Suppressor macrophage (primary cell): ENCODE data around the gene GPC1.

Source experiments
- DNase-seq, 4 experiments: peaks; one replicate each; pipeline ENCODE4 v3.0.0-alpha.2; 2020 to 2022

GPC1 gene

GRCh38 chr2:240432430-240432819 is 3.0 kb upstream of the GPC1 start:
- no peak for DNase-seq

DNA sequence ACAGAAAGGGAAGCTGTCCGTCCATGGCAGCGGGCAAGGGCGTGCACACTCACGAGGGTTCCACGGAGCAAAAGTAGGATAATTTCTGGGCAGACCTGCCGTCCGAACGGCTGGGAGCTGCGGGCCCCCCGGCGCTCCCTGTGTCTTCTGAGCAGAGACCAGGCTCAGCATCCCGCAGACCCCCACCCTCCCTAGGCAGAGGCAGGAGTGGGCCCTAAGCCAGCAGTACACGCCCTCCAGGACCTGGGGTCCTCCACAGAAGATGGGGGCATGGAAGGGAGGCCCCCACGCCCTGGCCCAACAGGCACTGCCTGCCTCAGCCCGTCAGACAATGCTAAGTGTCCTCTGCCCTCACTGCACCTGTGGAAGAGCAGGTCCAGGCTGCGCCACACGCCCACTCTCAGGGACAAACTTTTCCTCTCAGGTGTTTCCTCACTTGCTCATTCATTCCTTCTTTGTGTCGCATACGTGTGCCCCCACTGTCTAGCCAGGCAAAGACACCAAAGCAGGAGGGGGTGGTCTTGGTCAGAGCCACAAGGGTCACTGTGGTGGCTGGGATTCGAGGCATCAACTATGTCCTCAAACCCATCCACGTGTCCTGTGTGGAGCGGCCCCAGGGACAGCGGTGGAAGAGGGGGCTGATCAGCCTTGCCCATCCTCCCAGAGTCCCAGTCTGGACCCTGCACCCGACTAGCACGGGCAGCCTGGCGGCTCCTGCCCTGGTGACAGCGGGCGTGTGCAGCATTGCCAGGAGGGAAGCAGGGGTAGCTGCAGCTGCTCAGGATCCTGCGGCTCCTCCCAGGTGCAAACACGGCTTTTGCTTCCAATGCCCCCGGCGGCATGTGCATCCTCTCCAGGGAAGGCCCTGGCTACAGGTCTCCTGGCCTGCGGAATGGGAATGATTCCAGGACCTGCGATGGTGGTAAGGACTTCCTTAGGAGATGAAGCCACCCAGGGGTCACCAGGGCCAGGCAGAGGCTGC is 2.4 kb upstream of the GPC1 start:
- DNase-seq, result peak in 1 of 4 experiments; percentile 1

DNA sequence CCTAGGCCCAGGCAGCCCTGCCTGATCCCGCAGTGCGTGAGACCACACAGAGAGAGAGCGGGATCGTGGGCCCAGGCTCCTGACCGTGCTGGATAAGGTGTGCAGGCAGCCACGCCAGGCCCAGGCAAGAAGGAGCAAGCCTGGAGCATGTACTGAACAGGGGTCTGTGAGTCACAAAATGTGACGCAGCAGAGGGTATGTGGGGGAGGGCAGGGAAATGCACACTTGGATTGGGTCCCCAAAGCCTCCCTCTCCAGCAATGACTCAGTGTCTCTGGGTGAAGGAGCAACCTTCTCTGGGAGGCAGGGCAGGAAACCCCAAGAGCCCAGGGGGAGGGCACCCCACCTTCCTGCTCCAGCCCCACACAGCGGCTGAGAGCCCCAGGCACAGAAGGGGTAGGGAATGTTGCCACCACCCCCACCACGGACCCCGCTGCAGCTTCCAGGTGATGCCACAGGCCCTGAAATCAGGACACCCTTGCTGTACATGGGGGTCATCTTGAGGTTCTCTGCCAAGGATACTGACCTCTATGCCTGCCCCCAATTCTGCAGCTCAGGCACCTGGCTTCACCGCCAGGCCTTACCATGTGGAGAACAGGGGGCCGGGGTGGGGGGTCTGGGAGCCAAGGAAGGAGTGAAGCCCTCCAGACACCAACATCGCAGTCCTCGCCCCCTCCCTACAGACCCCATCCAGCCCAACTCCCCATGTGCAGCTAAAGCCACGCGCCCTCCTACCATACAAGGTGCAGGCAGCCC is 1.3 kb upstream of the GPC1 start:
- DNase-seq, result peak; percentile 17 to 62 (median 29)

DNA sequence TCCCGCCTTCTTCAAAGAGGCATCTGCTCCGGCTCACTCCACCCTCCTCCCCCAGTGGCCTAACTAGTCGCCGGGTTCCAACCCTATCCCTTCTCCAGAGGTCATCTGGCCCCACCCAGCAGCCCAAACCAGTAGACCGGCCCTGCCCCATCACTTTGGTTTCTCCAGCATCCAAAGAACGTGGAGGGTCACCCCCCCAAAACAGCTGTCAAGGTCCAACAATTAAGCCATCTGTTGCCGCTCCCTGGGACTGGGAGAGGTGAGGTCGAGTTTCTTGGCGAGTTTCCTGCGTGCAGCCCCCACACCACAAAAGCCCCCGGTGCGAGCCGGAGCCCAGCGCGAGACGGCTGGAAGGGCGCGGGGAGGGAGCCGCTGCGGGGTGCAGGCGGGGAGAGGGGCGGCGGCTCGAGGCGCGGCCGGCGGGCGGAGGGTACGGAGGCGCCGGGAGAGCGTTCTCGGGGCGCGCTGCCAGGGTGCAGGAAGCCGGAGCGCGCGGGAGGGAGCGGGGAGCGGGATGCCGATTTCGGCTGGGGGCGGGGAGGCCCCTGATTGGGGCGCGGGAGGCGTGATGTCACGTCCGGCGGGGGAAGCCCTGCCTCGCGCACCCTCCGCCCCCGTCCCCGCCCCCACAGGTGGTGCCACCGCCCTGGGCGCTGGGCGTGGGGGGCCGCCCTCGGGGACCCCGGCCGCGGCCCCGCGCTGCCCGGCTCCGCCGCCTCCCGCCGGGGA is 571 bp upstream of the GPC1 start:
- peak; percentile 53 to 77 (median 61) for DNase-seq

GRCh38 chr2:240435948-240436682 is 652 bp downstream of the GPC1 start:
- peak in 3 of 4 experiments; percentile 9 to 28 (median 14) for DNase-seq

- peak in 1 of 4 experiments; percentile 22 for DNase-seq
Observed at GRCh38 chr2:240436683-240437550, 1.5 kb downstream of the GPC1 start.

GRCh38 chr2:240437551-240437860 is 2.0 kb downstream of the GPC1 start:
- no peak for DNase-seq

DNA sequence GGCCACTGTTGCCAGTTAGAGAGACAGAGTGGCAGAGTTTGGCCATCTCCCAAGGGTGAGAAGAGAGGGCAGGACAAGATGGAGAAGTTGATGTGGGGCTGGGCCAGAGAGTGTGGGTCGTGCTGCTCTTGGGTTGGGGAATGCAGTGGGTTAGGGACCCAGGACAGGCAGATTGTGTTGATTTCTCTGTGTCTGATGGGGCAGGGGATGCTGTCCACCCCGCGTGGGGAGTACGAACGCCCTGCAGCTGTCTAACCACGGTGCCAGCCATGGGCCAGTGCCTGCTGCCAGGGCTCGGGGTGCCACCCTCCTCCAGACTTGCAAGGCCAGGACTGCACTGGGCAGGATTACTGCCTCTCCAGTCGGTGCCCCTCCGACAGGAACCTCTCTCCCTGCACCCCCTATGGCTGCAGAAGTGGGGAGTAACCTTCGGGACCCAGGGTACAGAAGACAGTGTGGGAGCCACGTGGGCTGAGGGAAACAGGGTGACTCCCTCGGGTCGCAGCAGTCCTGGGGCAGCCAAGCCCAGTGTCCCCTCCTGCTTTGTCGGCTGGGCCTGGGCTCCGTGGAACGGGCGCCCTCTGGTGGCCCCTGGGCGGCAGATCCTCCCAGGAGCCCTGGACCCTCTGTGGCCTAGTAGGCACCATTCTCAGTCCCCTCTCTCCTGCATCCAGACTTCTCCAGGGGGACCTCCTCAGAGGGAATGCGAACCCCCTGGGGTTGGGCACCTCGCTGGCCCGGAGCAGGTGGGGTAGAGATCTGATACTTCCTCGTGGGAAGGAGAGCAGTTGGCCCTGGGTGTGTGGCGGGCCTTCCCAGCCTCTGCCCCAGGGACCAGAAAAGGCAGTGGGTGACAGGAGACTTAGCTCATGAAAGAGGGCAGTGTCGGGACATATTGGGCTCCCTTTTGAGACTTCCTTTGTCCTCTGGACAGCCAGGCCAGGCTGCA is 2.7 kb downstream of the GPC1 start:
- DNase-seq, result peak; percentile 63 to 86 (median 78)

DNA sequence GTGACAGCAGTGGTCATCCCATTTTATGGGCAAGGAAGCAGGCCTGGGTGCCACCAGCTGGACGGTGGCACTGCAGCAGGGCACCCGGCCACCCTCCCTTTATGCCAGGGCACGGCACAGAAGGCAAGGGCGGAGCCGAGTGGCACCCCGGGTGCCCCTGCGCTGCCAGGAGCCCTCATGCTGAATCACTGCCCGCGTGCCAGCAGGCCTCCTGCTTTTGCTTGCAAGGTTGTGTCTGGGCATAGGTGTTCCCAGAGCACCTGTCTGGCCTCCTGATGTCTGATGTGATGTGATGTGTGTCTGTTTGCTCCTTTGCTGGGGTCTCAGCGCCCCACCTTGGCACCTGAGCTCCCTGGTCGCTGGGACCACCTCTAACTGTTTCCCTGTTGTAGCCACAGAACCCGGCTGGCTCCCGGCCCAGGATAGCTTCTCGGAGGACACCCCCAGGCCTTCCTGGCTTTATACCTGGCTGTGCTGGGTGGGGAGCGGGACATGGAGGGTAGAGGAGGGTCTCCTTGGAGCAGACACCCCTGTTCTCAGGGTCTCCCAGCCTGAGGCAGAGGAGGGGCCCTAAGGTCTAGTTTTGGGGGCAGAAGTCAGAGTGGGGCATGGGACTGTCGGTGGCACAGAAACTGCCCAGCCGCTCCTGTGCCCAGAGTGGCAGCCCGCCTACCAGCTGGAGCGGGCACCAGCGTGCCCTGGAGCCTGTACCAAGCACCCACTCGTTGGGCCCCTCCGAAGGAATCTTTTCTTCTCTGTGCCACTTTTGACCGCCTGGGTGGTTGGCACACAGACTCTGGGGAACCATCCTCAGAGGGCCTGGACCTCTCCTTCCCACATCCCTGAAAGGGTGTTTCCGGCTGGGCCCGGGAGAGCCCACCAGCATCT is 3.6 kb downstream of the GPC1 start:
- DNase-seq, result no peak

- DNase-seq, result peak in 1 of 4 experiments; percentile 1
Observed at GRCh38 chr2:240439698-240440151, 4.3 kb downstream of the GPC1 start.

GRCh38 chr2:240440251-240440650 is 4.8 kb downstream of the GPC1 start:
- peak in 1 of 4 experiments; percentile 1 for DNase-seq

- peak in 1 of 4 experiments; percentile 1 for DNase-seq
Observed at GRCh38 chr2:240440704-240441320, 5.3 kb downstream of the GPC1 start.

- peak in 1 of 4 experiments; percentile 1 for DNase-seq
Observed at GRCh38 chr2:240441326-240441992, 6.0 kb downstream of the GPC1 start.

DNA sequence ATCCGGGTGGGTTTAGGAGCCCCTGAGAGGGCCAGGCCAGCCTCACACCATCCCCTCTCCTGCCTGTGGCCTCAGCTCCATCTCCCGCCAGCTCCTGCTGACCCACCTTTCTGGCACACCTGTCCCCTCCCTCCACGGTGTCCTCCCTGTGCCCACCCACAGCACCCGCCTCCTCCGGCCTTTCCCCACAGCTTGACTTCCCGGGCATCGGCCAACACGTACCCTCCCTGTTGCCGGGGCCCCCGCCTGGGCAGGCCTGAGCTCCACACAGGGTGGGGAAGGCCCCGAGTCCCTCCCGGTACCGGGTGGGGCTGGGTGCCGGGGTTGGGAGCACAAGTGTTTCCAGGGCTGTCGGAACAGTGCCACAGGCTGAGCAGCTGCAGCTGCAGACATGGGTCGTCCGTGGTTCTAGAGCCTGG is 6.5 kb downstream of the GPC1 start:
- no peak for DNase-seq

GRCh38 chr2:240442891-240443715 is 7.6 kb downstream of the GPC1 start:
- no peak for DNase-seq

GRCh38 chr2:240443891-240444301 is 8.4 kb downstream of the GPC1 start:
- no peak for DNase-seq

GRCh38 chr2:240444464-240444863 is 9.0 kb downstream of the GPC1 start:
- no peak for DNase-seq
